ENCODE data around the gene EVI5. TPM values are rescaled to one million over a fixed set of nuclear protein-coding genes. Genes with fewer than 3 reads are reported as not detected.

The EVI5 gene
- total RNA-seq, 1 donor from 2014 or later: 13.7 TPM

DNA sequence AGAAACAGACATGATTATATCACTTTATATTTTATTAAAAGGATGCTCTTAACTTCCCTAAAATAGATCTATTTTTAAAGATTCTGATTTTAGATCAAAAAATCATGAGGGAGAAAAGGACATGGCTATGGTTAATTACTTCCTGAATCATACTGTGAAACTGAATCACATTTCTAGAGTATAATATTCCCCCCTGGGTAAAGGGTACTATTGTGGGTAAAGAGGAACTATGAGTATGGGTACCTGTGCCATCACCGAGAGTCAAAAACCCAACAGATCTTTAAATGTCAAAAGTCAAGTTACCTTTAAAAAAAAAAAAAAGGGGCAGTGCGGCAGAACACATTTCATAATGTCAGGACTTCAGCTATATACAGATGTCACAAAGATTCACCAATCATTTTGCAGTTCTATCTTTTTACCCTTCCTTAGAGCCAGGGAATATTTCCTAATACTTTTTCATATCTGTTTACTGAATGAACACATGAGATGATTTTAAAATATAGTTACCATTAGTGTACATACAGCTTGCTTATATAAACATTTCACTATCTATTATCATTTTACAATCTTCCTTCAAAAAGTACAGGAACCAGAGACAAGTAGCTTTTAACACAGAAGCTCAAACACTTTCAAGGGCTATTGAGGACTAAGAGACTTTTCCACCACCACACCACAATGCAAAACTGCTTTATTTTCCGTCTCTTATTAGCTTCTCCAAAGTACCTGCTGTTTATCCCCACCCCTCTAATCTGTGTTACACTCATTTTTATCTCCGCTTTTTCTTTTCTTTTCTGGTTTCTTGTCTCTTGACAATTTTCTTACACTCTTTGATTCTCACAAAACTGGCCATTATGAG lies 45.0 kb downstream of the EVI5 start:
- Histone ChIP-seq H3F3A (ENCODE audit: low read depth) (no peaks in the 10 kb centered on the region), H3K27ac (no peak overlapping the region), H3K27me3 (no peaks in the 10 kb centered on the region), H2AFZ (replicated peaks) (no peak overlapping the region), H3K4me3 (no peak overlapping the region), H3K4me2 (no peak overlapping the region), H3K9ac (no peak overlapping the region), H3K36me3 (no peaks in the 10 kb centered on the region), H3K4me1 (no peaks in the 10 kb centered on the region), H3K79me2 (ENCODE audit: low read depth) (peaks cover 5% of the 10 kb centered on the region), H4K20me1 (ENCODE audit: low read depth) (peaks cover 5% of the 10 kb centered on the region), H3K9me3 (ENCODE audit: low read depth) (no peaks in the 10 kb centered on the region)
- Mint-ChIP-seq H3K4me1 (no peaks in the 10 kb centered on the region), H3K27ac (no peak overlapping the region), H3K4me3 (no peak overlapping the region), H3K36me3 (peaks cover 3% of the 10 kb centered on the region), H3K9me3 (no peaks in the 10 kb centered on the region), H3K27me3 (ENCODE audit: insufficient read depth, low read depth) (no peaks in the 10 kb centered on the region)
- TF ChIP-seq EZH2phosphoT487 (IDR thresholded peaks at IDR 0.05) (no peak), EZH2 (IDR thresholded peaks at IDR 0.05) (no peak)
- TF ChIP-seq, protein P1, sequence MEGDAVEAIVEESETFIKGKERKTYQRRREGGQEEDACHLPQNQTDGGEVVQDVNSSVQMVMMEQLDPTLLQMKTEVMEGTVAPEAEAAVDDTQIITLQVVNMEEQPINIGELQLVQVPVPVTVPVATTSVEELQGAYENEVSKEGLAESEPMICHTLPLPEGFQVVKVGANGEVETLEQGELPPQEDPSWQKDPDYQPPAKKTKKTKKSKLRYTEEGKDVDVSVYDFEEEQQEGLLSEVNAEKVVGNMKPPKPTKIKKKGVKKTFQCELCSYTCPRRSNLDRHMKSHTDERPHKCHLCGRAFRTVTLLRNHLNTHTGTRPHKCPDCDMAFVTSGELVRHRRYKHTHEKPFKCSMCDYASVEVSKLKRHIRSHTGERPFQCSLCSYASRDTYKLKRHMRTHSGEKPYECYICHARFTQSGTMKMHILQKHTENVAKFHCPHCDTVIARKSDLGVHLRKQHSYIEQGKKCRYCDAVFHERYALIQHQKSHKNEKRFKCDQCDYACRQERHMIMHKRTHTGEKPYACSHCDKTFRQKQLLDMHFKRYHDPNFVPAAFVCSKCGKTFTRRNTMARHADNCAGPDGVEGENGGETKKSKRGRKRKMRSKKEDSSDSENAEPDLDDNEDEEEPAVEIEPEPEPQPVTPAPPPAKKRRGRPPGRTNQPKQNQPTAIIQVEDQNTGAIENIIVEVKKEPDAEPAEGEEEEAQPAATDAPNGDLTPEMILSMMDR (IDR thresholded peaks at IDR 0.05): no peak
- no peak for DNase-seq (ENCODE audit: low spot score)

DNA sequence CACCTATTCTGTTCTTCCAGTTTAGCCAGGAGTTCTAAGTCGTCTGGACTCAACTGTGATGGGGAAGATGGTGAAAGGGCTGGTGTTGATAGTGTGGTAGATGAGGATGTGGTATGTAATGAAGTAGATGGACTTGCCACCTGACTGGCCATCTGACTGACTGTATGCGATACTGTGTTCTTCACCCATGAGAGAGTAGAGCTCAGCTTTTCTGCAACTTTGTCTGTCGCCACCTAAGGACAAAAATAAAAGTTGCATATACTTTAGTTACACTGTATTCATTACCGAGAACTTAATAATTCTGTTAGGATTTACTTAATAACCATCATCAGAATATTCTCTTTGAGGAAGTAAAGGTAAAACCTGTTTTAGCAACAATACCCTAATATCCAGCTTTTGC lies 48.5 kb downstream of the EVI5 start:
- no peaks in the 10 kb centered on the region for H3K4me1 ChIP-seq
- H2AFZ ChIP-seq (replicated peaks): no peak overlapping the region
- TF ChIP-seq EZH2phosphoT487 (IDR thresholded peaks at IDR 0.05) (no peak), EZH2 (IDR thresholded peaks at IDR 0.05) (no peak)
- TF ChIP-seq, protein P1 (IDR thresholded peaks at IDR 0.05): peak; percentile 28
- peaks cover 3% of the 10 kb centered on the region for H3K9me3 Mint-ChIP-seq
- no peaks in the 10 kb centered on the region for H3K27me3 ChIP-seq
- H3K36me3 Mint-ChIP-seq: peaks cover 22% of the 10 kb centered on the region
- no peak overlapping the region for H3K27ac ChIP-seq
- no peaks in the 10 kb centered on the region for H3K36me3 ChIP-seq
- DNase-seq (ENCODE audit: low spot score): no peak
- H3K4me3 Mint-ChIP-seq: no peak overlapping the region
- no peak overlapping the region for H3K4me2 ChIP-seq
- no peaks in the 10 kb centered on the region for H3K9me3 ChIP-seq (ENCODE audit: low read depth)
- H3K9ac ChIP-seq: no peak overlapping the region
- peaks cover 5% of the 10 kb centered on the region for H4K20me1 ChIP-seq (ENCODE audit: low read depth)
- H3K27me3 Mint-ChIP-seq (ENCODE audit: insufficient read depth, low read depth): no peaks in the 10 kb centered on the region
- H3K4me3 ChIP-seq: no peak overlapping the region
- no peak overlapping the region for H3K27ac Mint-ChIP-seq
- no peaks in the 10 kb centered on the region for H3F3A ChIP-seq (ENCODE audit: low read depth)
- no peaks in the 10 kb centered on the region for H3K4me1 Mint-ChIP-seq
- H3K79me2 ChIP-seq (ENCODE audit: low read depth): peaks cover 5% of the 10 kb centered on the region

DNA sequence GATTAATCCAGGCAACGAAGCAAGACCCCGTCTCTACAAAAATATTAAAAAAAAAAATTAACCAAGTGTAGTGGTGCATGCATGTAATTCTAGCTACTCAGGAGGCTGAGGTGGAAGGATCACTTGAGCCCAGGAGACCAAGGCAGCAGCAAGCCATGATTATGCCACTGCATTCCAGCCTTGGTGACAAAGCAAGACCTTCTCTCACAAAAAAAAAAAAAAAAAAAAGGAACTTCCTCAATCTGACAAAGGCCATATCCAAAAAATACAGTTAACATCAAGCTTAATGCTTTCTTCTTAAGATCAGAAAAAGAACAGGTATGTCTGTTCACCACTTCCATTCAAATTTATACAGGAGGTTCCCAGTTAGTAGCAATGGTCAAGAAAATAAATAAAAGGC lies 54.4 kb downstream of the EVI5 start:
- H3F3A ChIP-seq (ENCODE audit: low read depth): no peaks in the 10 kb centered on the region
- no peak overlapping the region for H3K4me3 Mint-ChIP-seq
- peaks cover 3% of the 10 kb centered on the region for H3K9me3 Mint-ChIP-seq
- no peaks in the 10 kb centered on the region for H3K9me3 ChIP-seq (ENCODE audit: low read depth)
- no peak overlapping the region for H3K27ac Mint-ChIP-seq
- H3K27ac ChIP-seq: no peak overlapping the region
- no peak overlapping the region for H3K4me2 ChIP-seq
- no peak overlapping the region for H2AFZ ChIP-seq (replicated peaks)
- no peak for TF ChIP-seq EZH2 (IDR thresholded peaks at IDR 0.05)
- TF ChIP-seq, protein P1 (IDR thresholded peaks at IDR 0.05): no peak
- TF ChIP-seq EZH2phosphoT487 (IDR thresholded peaks at IDR 0.05): no peak
- H3K4me3 ChIP-seq: no peak overlapping the region
- H3K9ac ChIP-seq: no peak overlapping the region
- peaks cover 25% of the 10 kb centered on the region for H3K36me3 Mint-ChIP-seq
- no peaks in the 10 kb centered on the region for H4K20me1 ChIP-seq (ENCODE audit: low read depth)
- no peaks in the 10 kb centered on the region for H3K79me2 ChIP-seq (ENCODE audit: low read depth)
- no peaks in the 10 kb centered on the region for H3K4me1 Mint-ChIP-seq
- no peak for DNase-seq (ENCODE audit: low spot score)
- no peaks in the 10 kb centered on the region for H3K27me3 ChIP-seq
- H3K27me3 Mint-ChIP-seq (ENCODE audit: insufficient read depth, low read depth): no peaks in the 10 kb centered on the region
- no peaks in the 10 kb centered on the region for H3K4me1 ChIP-seq
- no peaks in the 10 kb centered on the region for H3K36me3 ChIP-seq

Measured in neural progenitor cell (in vitro differentiated cells).